Stimulated activated CD8-positive, alpha-beta memory T cell treated with anti-CD3 and anti-CD28 coated beads, Interleukin-4, amount 100 ng/mL, for 1 hour (primary cell): ENCODE data around the gene KRTAP5-6.

ENCODE experiments used
- DNase-seq, 2 donors: peaks; one replicate each; pipeline ENCODE4 v3.0.0-alpha.2; 2020; ENCODE audit warnings: low read depth in 2 of 2, low spot score in 1 of 2

Gene KRTAP5-6

GRCh38 chr11:1746511-1746931 is 49.5 kb downstream of the KRTAP5-6 start:
- DNase-seq: no peak

DNA sequence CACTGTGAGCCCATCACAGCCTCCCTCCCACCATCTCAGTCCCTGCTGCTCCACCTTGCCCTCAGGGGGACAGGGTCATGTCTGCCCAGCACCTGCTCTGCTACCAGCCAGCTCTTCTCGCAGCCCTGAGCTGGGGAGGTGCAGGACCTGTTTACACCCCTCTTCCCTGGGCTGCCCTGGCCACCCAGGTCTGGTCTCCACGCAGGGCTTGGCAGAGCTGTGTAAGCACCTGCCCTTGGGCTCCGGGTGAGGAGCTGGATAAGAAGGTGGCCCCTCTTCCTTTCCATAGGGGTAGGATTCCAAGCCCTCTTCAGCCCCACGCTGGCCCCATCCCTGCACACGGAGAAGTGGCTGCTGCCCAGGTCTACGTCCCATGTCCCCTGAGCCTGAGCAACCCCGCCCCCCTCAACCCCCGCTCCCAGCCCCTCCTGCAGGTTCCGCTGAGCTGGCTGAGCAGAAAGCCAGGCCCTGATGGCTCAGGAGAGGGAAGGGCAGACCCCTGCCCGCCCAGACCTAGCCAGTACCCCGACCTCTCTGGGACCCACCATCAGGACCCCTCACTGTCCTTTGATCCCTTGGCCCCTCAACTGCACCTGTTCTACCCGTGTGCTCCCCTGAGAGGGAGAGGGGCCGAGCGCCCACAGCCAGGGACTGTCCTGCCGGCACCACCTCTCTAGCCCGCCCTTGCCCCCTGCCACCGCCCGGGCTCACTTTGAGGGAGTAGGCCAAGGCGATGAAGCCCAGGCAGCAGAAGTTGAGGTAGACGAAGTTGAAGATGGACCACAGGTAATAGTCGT is 50.2 kb downstream of the KRTAP5-6 start:
- DNase-seq: no peak
